GM23338 (cell line): ENCODE data around the gene CPT1A. TPM values are rescaled to one million over a fixed set of nuclear protein-coding genes. Genes with fewer than 3 reads are reported as not detected.
"Not testable (repeated sequence)": the region's sequence is repeated elsewhere in the genome, so short reads cannot be mapped to it uniquely, and the experiment has no call there.

Experiments
- ATAC-seq: fragments of 200-7000 bp; cut with Tn5 transposase; 3 replicates; pipeline ENCODE4 v1.9.1; 2020
- DNase-seq: peaks from one replicate; pipeline ENCODE4 v3.0.0-alpha.2; 2015; ENCODE audit warnings: low spot score
- H2AFZ ChIP-seq: fragments of 200-600 bp; sonication (generic); 2 replicates; pipeline ENCODE4 v1.8.0; 2016; ENCODE audit warnings: antibody characterized with exemption, mild to moderate bottlenecking, moderate library complexity
- H3F3A ChIP-seq: fragments of 200-600 bp; sonication (generic); replicated peaks from 2 replicates; pipeline ENCODE4 v1.8.0; 2017; ENCODE audit warnings: antibody characterized with exemption, mixed run types, low read depth
- H3K27ac ChIP-seq: fragments of 200-600 bp; sonication (generic); 2 replicates; pipeline ENCODE4 v1.6.1; 2016; ENCODE audit warnings: low read depth
- H3K27me3 ChIP-seq: fragments of 200-600 bp; sonication (generic); 2 replicates; pipeline ENCODE4 v1.8.0; 2016; ENCODE audit warnings: mild to moderate bottlenecking, mixed run types, moderate library complexity; ENCODE audit not compliant: insufficient read depth
- H3K36me3 ChIP-seq: fragments of 200-600 bp; sonication (generic); 2 replicates; pipeline ENCODE4 v1.8.0; 2016; ENCODE audit warnings: mild to moderate bottlenecking; ENCODE audit not compliant: insufficient read depth
- H3K4me1 ChIP-seq: fragments of 200-600 bp; sonication (generic); 2 replicates; pipeline ENCODE4 v1.8.0; 2016; ENCODE audit warnings: mild to moderate bottlenecking, moderate library complexity; ENCODE audit not compliant: insufficient read depth
- H3K4me2 ChIP-seq: fragments of 200-600 bp; sonication (generic); 2 replicates; pipeline ENCODE4 v1.7.1; 2017; ENCODE audit warnings: mixed run types
- H3K4me3 ChIP-seq: fragments of 200-600 bp; sonication (generic); 2 replicates; pipeline ENCODE4 v1.6.1; 2016; ENCODE audit warnings: mixed run types
- H3K79me2 ChIP-seq: fragments of 200-600 bp; sonication (generic); replicated peaks from 2 replicates; pipeline ENCODE4 v1.8.0; 2017; ENCODE audit warnings: mild to moderate bottlenecking; ENCODE audit not compliant: insufficient read depth
- H3K9me2 ChIP-seq: fragments of 200-600 bp; sonication (generic); 2 replicates; pipeline ENCODE4 v1.8.0; 2017; ENCODE audit not compliant: insufficient read depth
- H4K20me1 ChIP-seq: fragments of 200-600 bp; sonication (generic); replicated peaks from 2 replicates; pipeline ENCODE4 v1.8.0; 2017; ENCODE audit warnings: mild to moderate bottlenecking; ENCODE audit not compliant: insufficient read depth
- H3K27ac Mint-ChIP-seq: 2 replicates; pipeline ENCODE4 v1.8.0; 2020; ENCODE audit warnings: inconsistent platforms, mild to moderate bottlenecking, moderate library complexity, mixed read lengths
- H3K27me3 Mint-ChIP-seq: 3 replicates; pipeline ENCODE4 v1.8.0; 2022; ENCODE audit warnings: low read depth, mild to moderate bottlenecking, moderate library complexity, mixed read lengths, inconsistent platforms; ENCODE audit not compliant: insufficient read depth, poor library complexity
- H3K36me3 Mint-ChIP-seq: 3 replicates; pipeline ENCODE4 v1.8.0; 2021; ENCODE audit warnings: low read depth, mild to moderate bottlenecking, inconsistent platforms, moderate library complexity, mixed read lengths
- H3K4me1 Mint-ChIP-seq: 3 replicates; pipeline ENCODE4 v1.8.0; 2020; ENCODE audit warnings: mild to moderate bottlenecking, inconsistent platforms, mixed read lengths
- H3K4me3 Mint-ChIP-seq: 3 replicates; pipeline ENCODE4 v1.8.0; 2021; ENCODE audit warnings: moderate library complexity, mild to moderate bottlenecking, inconsistent platforms, mixed read lengths
- H3K9me3 Mint-ChIP-seq: 3 replicates; pipeline ENCODE4 v1.8.0; 2020; ENCODE audit warnings: moderate library complexity, mild to moderate bottlenecking, inconsistent platforms, mixed read lengths
- CREB1 ChIP-seq: fragments of 250-450 bp; sonication (Bioruptor Pico); IDR thresholded peaks from 2 replicates; pipeline ENCODE4 v1.5.0; 2020; ENCODE audit warnings: low read depth, mild to moderate bottlenecking, moderate library complexity
- EZH2phosphoT487 ChIP-seq: fragments of 200-600 bp; sonication (generic); IDR thresholded peaks from one replicate; pipeline ENCODE4 v1.8.1; 2018; ENCODE audit warnings: antibody characterized with exemption; ENCODE audit not compliant: unreplicated experiment
- NANOG ChIP-seq: IDR thresholded peaks from 2 replicates; pipeline ENCODE4 v1.6.1; 2016; ENCODE audit warnings: antibody characterized with exemption, borderline replicate concordance
- ZNF114 ChIP-seq: fragments of 250-450 bp; sonication (Bioruptor Pico); IDR thresholded peaks from 2 replicates; pipeline ENCODE4 v1.5.0; 2020; ENCODE audit warnings: mild to moderate bottlenecking, moderate library complexity
- polyA plus RNA-seq: library from polyadenylated mRNA; unstranded; fragments of >200 nt; fragmentation: Nextera tagmentation; extraction: Ambion mirVana; gene quantifications from 2 replicates; pipeline ENCODE4 v1.2.1, GENCODE V29; 2016
- total RNA-seq: library from RNA; depleted of rRNA; stranded (reverse); fragments of >200 nt; shearing (Covaris generic); gene quantifications from 2 replicates; pipeline ENCODE4 v1.2.3, GENCODE V29; 2014
- TF ChIP-seq, protein P1 (sequence below): IDR thresholded peaks from 2 replicates; pipeline ENCODE4 v1.6.1; 2016; ENCODE audit warnings: antibody characterized with exemption
- TF ChIP-seq, protein P2 (sequence below), 2 experiments: fragments of 200-600 bp in 1 of 2; sonication (generic) in 1 of 2; conservative IDR thresholded peaks; 2 replicates each; pipeline versions ENCODE4 v1.5.1 to v1.6.1; 2016 to 2017; ENCODE audit warnings: antibody characterized with exemption in 2 of 2, low read depth in 2 of 2, mild to moderate bottlenecking in 2 of 2, moderate library complexity in 1 of 2

Gene CPT1A
- total and polyA plus RNA-seq, 2 experiments from 2014 or later = 2.6 to 9.5 TPM

DNA sequence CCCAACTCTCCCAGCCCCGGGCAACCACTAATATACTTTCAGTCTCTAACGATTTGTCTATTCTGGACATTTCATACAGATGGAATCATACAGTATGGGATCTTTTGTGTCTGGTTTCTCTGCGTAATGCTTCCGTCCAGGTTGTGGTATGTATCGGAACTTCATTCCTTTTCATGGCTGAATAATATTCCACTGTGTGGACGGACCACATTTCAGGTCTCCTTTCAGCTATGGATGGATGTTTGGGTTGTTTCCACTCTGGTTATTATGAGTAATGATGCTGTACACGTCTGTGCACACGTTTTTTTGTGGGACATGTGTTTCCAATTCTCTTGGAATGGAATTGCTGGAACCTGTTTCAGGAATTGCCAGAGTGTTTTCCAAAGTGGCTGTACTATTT lies 17.4 kb upstream of the CPT1A start:
- H3K36me3 ChIP-seq = no peaks in the 10 kb centered on the region
- Mint-ChIP-seq H3K27me3 (peaks cover 16% of the 10 kb centered on the region), H3K36me3 (peaks cover 3% of the 10 kb centered on the region; the same call in 2 of the 3 replicates), H3K4me1 (peaks cover 5% of the 10 kb centered on the region; the same call in 2 of the 3 replicates), H3K9me3 (peaks cover 35% of the 10 kb centered on the region), H3K27ac (no peak overlapping the region), H3K4me3 (no peak overlapping the region)
- TF ChIP-seq, protein P1, sequence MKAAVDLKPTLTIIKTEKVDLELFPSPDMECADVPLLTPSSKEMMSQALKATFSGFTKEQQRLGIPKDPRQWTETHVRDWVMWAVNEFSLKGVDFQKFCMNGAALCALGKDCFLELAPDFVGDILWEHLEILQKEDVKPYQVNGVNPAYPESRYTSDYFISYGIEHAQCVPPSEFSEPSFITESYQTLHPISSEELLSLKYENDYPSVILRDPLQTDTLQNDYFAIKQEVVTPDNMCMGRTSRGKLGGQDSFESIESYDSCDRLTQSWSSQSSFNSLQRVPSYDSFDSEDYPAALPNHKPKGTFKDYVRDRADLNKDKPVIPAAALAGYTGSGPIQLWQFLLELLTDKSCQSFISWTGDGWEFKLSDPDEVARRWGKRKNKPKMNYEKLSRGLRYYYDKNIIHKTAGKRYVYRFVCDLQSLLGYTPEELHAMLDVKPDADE = no peak
- TF ChIP-seq ZNF114 (CRISPR knock-in tag) (no peak), EZH2phosphoT487 (no peak), CREB1 (CRISPR knock-in tag) (no peak), NANOG (no peak)
- H3K4me3 ChIP-seq = no peak overlapping the region
- no peak overlapping the region for H3K4me2 ChIP-seq
- no peak for ATAC-seq
- H3K27me3 ChIP-seq = peaks cover 11% of the 10 kb centered on the region
- peaks cover 10% of the 10 kb centered on the region for H3K4me1 ChIP-seq
- peaks cover 10% of the 10 kb centered on the region for H3F3A ChIP-seq
- no peak for DNase-seq
- no peaks in the 10 kb centered on the region for H3K9me2 ChIP-seq
- H2AFZ ChIP-seq = no peak overlapping the region
- H3K79me2 ChIP-seq = no peaks in the 10 kb centered on the region
- no peak overlapping the region for H3K27ac ChIP-seq
- H4K20me1 ChIP-seq = no peaks in the 10 kb centered on the region

DNA sequence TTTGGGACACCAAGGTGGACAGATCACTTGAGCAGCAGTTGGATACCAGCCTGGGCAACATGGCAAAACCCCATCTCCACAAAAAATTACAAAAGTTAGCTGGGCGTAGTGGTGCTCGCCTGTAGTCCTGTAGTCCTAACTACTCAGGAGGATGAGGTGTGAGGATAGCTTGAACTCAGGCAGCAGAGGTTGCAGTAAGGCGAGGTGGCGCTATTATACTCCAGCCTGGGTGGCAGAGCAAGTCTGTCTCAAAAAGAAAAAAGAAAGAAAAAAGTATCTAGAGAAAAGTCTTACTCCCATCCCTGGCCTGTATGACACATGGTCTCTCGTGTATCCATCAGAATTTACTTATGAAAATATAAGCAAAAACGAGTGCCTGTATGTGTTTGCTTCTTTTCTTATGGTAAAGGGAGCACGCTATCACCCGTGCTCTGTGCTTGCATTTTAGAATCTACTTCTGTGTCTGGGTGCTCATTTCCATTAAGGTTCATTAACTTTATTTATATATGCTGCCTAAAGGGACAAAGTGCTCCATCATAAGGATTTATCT lies 15.4 kb upstream of the CPT1A start:
- Mint-ChIP-seq H3K4me1 (peaks cover 5% of the 10 kb centered on the region; the same call in 2 of the 3 replicates), H3K4me3 (no peak overlapping the region), H3K36me3 (no peaks in the 10 kb centered on the region; the same call in 2 of the 3 replicates), H3K27ac (no peak overlapping the region), H3K9me3 (peaks cover 26% of the 10 kb centered on the region), H3K27me3 (peaks cover 28% of the 10 kb centered on the region)
- DNase-seq (no peak), ATAC-seq (peak; percentile 22)
- peaks cover 10% of the 10 kb centered on the region for H3F3A ChIP-seq
- no peak overlapping the region for H3K4me2 ChIP-seq
- peaks cover 14% of the 10 kb centered on the region for H3K4me1 ChIP-seq
- no peaks in the 10 kb centered on the region for H3K36me3 ChIP-seq
- no peaks in the 10 kb centered on the region for H3K9me2 ChIP-seq
- peaks cover 28% of the 10 kb centered on the region for H3K27me3 ChIP-seq
- no peak overlapping the region for H3K27ac ChIP-seq
- no peaks in the 10 kb centered on the region for H3K79me2 ChIP-seq
- TF ChIP-seq NANOG = no peak
- TF ChIP-seq, protein P2, sequence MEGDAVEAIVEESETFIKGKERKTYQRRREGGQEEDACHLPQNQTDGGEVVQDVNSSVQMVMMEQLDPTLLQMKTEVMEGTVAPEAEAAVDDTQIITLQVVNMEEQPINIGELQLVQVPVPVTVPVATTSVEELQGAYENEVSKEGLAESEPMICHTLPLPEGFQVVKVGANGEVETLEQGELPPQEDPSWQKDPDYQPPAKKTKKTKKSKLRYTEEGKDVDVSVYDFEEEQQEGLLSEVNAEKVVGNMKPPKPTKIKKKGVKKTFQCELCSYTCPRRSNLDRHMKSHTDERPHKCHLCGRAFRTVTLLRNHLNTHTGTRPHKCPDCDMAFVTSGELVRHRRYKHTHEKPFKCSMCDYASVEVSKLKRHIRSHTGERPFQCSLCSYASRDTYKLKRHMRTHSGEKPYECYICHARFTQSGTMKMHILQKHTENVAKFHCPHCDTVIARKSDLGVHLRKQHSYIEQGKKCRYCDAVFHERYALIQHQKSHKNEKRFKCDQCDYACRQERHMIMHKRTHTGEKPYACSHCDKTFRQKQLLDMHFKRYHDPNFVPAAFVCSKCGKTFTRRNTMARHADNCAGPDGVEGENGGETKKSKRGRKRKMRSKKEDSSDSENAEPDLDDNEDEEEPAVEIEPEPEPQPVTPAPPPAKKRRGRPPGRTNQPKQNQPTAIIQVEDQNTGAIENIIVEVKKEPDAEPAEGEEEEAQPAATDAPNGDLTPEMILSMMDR (conservative IDR thresholded peaks at IDR 0.05; ENCODE audit: low read depth in 2 of 2) = peak; percentile 14 to 54; a peak in 3 of 4 replicates
- H2AFZ ChIP-seq = no peak overlapping the region
- no peak overlapping the region for H3K4me3 ChIP-seq
- no peaks in the 10 kb centered on the region for H4K20me1 ChIP-seq

DNA sequence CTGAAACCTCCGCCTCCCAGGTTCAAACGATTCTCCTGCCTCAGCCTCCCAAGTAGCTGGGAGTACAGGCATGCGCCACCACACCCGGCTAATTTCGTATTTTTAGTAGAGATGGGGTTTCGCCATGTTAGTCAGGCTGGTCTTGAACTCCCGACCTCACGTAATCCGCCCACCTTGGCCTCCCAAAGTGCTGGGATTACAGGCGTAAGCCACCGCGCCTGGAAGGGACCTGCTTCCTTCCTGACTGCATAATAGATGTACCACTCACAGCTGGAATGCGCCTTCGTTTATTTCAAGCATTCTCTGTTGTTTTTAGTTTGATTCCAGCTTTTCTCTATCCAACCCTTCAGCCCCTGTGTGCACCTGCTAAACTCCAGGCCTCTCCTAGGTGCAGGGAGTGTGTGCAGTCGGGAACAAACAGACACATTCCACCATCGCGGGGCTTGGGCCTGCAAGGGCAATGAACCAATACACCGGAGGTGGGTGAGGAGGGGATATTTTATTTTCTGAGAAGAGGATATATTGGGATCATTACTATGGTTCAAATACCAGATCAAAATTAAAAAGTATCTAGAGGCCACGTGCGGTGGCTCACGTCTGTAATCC lies 14.8 kb upstream of the CPT1A start:
- H2AFZ ChIP-seq, ATAC-seq, H4K20me1 ChIP-seq, H3K9me2 ChIP-seq, H3K79me2 ChIP-seq, H3K27ac Mint-ChIP-seq, DNase-seq, H3K4me3 Mint-ChIP-seq, H3K4me3 ChIP-seq, H3K36me3 ChIP-seq, H3K36me3 Mint-ChIP-seq, H3K27ac ChIP-seq, H3K4me1 Mint-ChIP-seq: not testable (repeated sequence)
- Mint-ChIP-seq H3K9me3 (peaks cover 26% of the 10 kb centered on the region), H3K27me3 (peaks cover 32% of the 10 kb centered on the region)
- H3F3A ChIP-seq = peaks cover 10% of the 10 kb centered on the region
- H3K4me2 ChIP-seq = peak overlapping the region; percentile 99; the same call in 1 of the 2 replicates
- H3K4me1 ChIP-seq = peaks cover 14% of the 10 kb centered on the region
- H3K27me3 ChIP-seq = peaks cover 31% of the 10 kb centered on the region
